A549 (cell line): ENCODE results near the gene LOX. TPM values are rescaled to one million over a fixed set of nuclear protein-coding genes. Genes with fewer than 3 reads are reported as not detected.

Experiments used
- ATAC-seq, 2 experiments: fragments of 200-7000 bp in 1 of 2; fragments of >200 bp in 1 of 2; cut with Nextera tagmentation in 1 of 2; cut with Tn5 transposase in 1 of 2; 3 replicates each; pipeline versions ENCODE4 v1.8.0 to v1.9.1; 2018 to 2020; ENCODE audit warnings: mild to moderate bottlenecking in 1 of 2, moderate library complexity in 1 of 2
- CTCF ChIA-PET: fragments of 300-600 bp; sonication (Branson Sonifier 250); formaldehyde crosslinking; extraction: SDS; loops from one replicate; lab custom pipeline; 2021; ENCODE audit warnings: antibody characterized with exemption, inconsistent platforms; lab: Yijun Ruan, JAX
- POLR2A ChIA-PET: fragments of 350-600 bp; formaldehyde crosslinking; extraction: SDS; loops from one replicate; lab custom pipeline; 2021; ENCODE audit warnings: antibody characterized with exemption, inconsistent platforms; lab: Yijun Ruan, JAX
- DNase-seq, 2 experiments: peaks; one replicate each; pipeline versions ENCODE4 v3.0.0 to v3.0.0-alpha.2; 2011 to 2016; ENCODE audit warnings: low read depth in 1 of 2, low spot score in 1 of 2
- FAIRE-seq: peaks from 2 replicates; lab custom pipeline; 2011; peaks lifted over from hg19 to GRCh38; lab: Jason Lieb, UNC
- H3K27ac ChIP-seq, 2 experiments: fragments of >200 bp; sonication (Bioruptor Twin); formaldehyde crosslinking; 3 replicates each; pipeline ENCODE4 v1.5.1; 2016 to 2017
- H3K4me1 ChIP-seq: fragments of >200 bp; sonication (Bioruptor Twin); formaldehyde crosslinking; 3 replicates; pipeline ENCODE4 v1.6.1; 2016
- H3K4me2 ChIP-seq: fragments of >200 bp; sonication (Bioruptor Twin); formaldehyde crosslinking; 3 replicates; pipeline ENCODE4 v1.6.1; 2016
- H3K4me3 ChIP-seq: fragments of >200 bp; sonication (Bioruptor Twin); formaldehyde crosslinking; 3 replicates; pipeline ENCODE4 v1.5.1; 2016
- H3K9me3 ChIP-seq: fragments of >200 bp; sonication (Bioruptor Twin); formaldehyde crosslinking; 3 replicates; pipeline ENCODE4 v1.6.1; 2016
- FOSL2 ChIP-seq, 2 experiments: fragments of 450-650 bp in 1 of 2; fragments of >200 bp in 1 of 2; sonication (Bioruptor Twin) in 1 of 2; formaldehyde crosslinking; IDR thresholded peaks; 2 replicates each; pipeline versions ENCODE4 v1.5.0 to v1.6.1; 2016 to 2020; ENCODE audit warnings: mild to moderate bottlenecking in 1 of 2, moderate library complexity in 1 of 2
- FOXS1 ChIP-seq: fragments of 250-450 bp; sonication (Bioruptor Pico); IDR thresholded peaks from 2 replicates; pipeline ENCODE4 v1.5.0; 2020; ENCODE audit warnings: mild to moderate bottlenecking, moderate library complexity
- HOXB5 ChIP-seq: fragments of 250-450 bp; sonication (Bioruptor Pico); IDR thresholded peaks from 2 replicates; pipeline ENCODE4 v1.5.0; 2020; ENCODE audit warnings: mild to moderate bottlenecking, moderate library complexity
- NR3C1 ChIP-seq: fragments of >200 bp; sonication (Bioruptor Twin); formaldehyde crosslinking; IDR thresholded peaks from 3 replicates; pipeline ENCODE4 v1.6.1; 2017
- POLR2A ChIP-seq: IDR thresholded peaks from 2 replicates; pipeline ENCODE4 v1.6.1; 2012; ENCODE audit warnings: mild to moderate bottlenecking, low read length
- RAD21 ChIP-seq, 2 experiments: fragments of >200 bp in 1 of 2; sonication (Bioruptor Twin) in 1 of 2; formaldehyde crosslinking in 1 of 2; IDR thresholded peaks in 1 of 2; conservative IDR thresholded peaks in 1 of 2; 2 replicates in 1 of 2; 3 replicates in 1 of 2; pipeline ENCODE4 v1.6.1; 2012 to 2018; ENCODE audit warnings: inconsistent platforms in 1 of 2
- RNF2 ChIP-seq: fragments of 200-600 bp; sonication (generic); IDR thresholded peaks from 2 replicates; pipeline ENCODE4 v1.6.1; 2016; ENCODE audit warnings: low read depth, mild to moderate bottlenecking, antibody characterized with exemption, moderate library complexity, borderline replicate concordance
- SMC3 ChIP-seq: fragments of >200 bp; sonication (Bioruptor Twin); formaldehyde crosslinking; IDR thresholded peaks from 3 replicates; pipeline ENCODE4 v1.6.1; 2018; ENCODE audit warnings: inconsistent platforms
- ZFP36 ChIP-seq: fragments of 450-650 bp; IDR thresholded peaks from 2 replicates; pipeline ENCODE4 v1.6.1; 2014; ENCODE audit warnings: borderline replicate concordance; ENCODE audit not compliant: partially characterized antibody
- WGBS: methylation state at CpG from one replicate; pipeline ENCODE4 v1.1.6; 2017; ENCODE audit errors: missing lambda C conversion rate; 5-methylcytosine and 5-hydroxymethylcytosine counted together
- polyA plus RNA-seq, 4 experiments: library from polyadenylated mRNA; depleted of rRNA in 3 of 4; stranded (reverse); fragments of >200 nt; fragmentation: RNase III in 1 of 4; extraction: RNeasy Plus Mini Kit Qiagen cat#74134 plus additional on column Dnase treatment in 1 of 4; gene quantifications; 2 replicates in 3 of 4; 3 replicates in 1 of 4; pipeline ENCODE4 v1.2.3, GENCODE V29; 2011 to 2017
- TF ChIP-seq, protein P1 (sequence below): fragments of >200 bp; sonication (Bioruptor Twin); formaldehyde crosslinking; IDR thresholded peaks from 3 replicates; pipeline ENCODE4 v1.5.1; 2016
- TF ChIP-seq, protein P2 (sequence below): IDR thresholded peaks from 2 replicates; pipeline ENCODE4 v1.6.1; 2012

The LOX gene
- polyA plus RNA-seq, 2 of the 4 experiments (the other 2 are of a cell fraction) = 0.34 to 0.36 TPM

DNA sequence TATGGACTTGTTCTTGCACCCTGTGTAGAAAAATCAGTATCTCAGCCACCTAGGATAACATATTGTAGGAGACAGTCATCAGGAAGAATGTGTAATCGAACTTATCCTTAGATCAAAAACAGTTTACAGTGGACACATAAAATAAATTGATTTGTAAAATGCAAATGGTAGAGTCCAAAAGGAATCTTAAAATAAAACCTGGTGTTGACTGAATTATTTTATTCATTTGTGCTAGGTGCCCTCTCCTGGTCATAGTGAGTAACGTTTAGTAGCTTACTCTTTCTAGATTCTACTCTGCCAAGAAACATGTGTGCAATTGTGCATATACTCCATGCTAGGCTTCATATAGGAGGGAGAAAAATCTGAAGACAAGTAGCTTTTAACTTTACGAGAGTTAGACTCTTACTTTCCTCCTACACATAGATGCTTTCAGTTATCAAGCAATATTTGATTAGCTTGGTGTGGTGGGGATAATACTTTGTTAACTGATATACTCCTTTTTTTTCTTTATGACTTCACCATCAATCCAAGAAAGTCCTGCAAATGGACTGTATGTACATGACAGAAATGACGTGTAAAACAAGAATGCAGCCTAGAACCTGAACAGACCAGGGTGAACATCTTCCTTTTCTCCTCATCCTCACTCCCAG, 23.7 kb upstream of the LOX start:
- POLR2A ChIA-PET = interaction anchor here (1.2 kb wide), 1 partner anchor 133 kb away, joined by 5 read pairs; no protein-coding TSS in a partner anchor
- no peak overlapping the region for H3K4me2 ChIP-seq
- no peak for TF ChIP-seq FOXS1 (CRISPR knock-in tag)
- TF ChIP-seq, protein P1, sequence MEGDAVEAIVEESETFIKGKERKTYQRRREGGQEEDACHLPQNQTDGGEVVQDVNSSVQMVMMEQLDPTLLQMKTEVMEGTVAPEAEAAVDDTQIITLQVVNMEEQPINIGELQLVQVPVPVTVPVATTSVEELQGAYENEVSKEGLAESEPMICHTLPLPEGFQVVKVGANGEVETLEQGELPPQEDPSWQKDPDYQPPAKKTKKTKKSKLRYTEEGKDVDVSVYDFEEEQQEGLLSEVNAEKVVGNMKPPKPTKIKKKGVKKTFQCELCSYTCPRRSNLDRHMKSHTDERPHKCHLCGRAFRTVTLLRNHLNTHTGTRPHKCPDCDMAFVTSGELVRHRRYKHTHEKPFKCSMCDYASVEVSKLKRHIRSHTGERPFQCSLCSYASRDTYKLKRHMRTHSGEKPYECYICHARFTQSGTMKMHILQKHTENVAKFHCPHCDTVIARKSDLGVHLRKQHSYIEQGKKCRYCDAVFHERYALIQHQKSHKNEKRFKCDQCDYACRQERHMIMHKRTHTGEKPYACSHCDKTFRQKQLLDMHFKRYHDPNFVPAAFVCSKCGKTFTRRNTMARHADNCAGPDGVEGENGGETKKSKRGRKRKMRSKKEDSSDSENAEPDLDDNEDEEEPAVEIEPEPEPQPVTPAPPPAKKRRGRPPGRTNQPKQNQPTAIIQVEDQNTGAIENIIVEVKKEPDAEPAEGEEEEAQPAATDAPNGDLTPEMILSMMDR = peak; percentile 68
- no peak for TF ChIP-seq NR3C1
- TF ChIP-seq ZFP36 = no peak
- TF ChIP-seq RNF2 = no peak
- TF ChIP-seq POLR2A = no peak
- TF ChIP-seq SMC3 = peak; percentile 66
- TF ChIP-seq HOXB5 (CRISPR knock-in tag) = no peak
- peak; percentile 69 to 70 for TF ChIP-seq RAD21 (conservative IDR thresholded peaks at IDR 0.05 in 1 of 2, IDR thresholded peaks at IDR 0.05 in 1 of 2)
- TF ChIP-seq, all 56 proteins: peak for 3
- Histone ChIP-seq H3K9me3 (no peaks in the 10 kb centered on the region), H3K27ac (peak overlapping the region in 1 of 2 experiments; percentile 35; a peak in 3 of 6 replicates), H3K4me1 (peaks cover 10% of the 10 kb centered on the region), H3K4me3 (no peak overlapping the region)
- WGBS = 4% methylated on average over 4 of the region's 4 CpGs
- peak; percentile 81 to 87; a peak in 5 of 6 replicates for ATAC-seq
- DNase-seq = peak in 1 of 2 experiments; percentile 44
- CTCF ChIA-PET = interaction anchor here (0.6 to 5.1 kb wide), 18 partner anchors 8 to 142 kb away, joined by 3 to 24 read pairs (median 4); partner anchors contain the start of genes LOX and ZNF474
- no peak for FAIRE-seq

DNA sequence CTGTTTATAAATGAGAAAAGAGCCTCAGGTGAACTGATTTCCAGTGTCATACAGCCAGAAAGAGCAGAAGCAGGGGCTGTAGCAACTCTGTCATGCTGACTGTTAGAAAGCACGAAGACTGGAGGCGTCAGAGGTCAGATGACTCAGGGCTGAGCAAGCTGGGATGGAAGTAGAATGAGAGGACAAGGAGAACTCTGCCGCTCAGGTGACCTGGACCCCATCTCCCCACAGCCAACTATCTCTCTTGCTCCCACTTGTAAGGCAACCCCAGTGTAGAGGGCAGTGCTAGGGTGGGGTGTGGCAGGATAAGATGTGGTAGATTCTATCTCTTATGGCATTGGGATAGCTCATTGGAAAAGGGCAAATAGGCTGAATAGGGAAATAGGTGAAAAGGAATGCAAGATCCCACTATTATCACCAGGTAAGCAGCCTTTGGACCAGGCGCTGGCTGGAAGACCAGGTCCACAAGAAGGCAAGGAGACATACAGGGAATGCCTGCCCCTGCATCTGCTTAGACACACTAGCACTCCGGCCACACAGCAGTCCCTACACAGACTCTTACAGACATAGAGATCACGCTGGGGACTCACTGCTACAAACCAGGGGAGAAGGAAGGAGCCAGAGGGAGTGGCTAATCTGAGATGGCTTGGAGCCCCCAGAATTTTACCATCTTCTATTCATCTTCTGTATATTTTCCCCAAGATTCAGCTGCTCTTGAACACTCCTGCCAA, 21.2 kb upstream of the LOX start:
- ChIA-PET CTCF (interaction anchor here (0.6 to 1.4 kb wide), 4 partner anchors 13 to 130 kb away, joined by 3 to 4 read pairs (median 4); no protein-coding TSS in a partner anchor), POLR2A (no interaction called here)
- DNase-seq = peak in 1 of 2 experiments; percentile 47
- ATAC-seq = peak; percentile 89 to 92
- WGBS = 52% methylated on average over 6 of the region's 6 CpGs
- FAIRE-seq = no peak
- H3K4me2 ChIP-seq = peak overlapping the region; percentile 30
- no peak overlapping the region for H3K4me3 ChIP-seq
- H3K9me3 ChIP-seq = no peaks in the 10 kb centered on the region
- H3K4me1 ChIP-seq = peaks cover 10% of the 10 kb centered on the region
- no peak for TF ChIP-seq FOSL2 (IDR thresholded peaks at IDR 0.05)
- TF ChIP-seq FOSL2 (CRISPR knock-in tag; IDR thresholded peaks at IDR 0.05) = 0 out of 2 replicates have a peak, but pooled peaks have one; percentile 10
- TF ChIP-seq, protein P2, sequence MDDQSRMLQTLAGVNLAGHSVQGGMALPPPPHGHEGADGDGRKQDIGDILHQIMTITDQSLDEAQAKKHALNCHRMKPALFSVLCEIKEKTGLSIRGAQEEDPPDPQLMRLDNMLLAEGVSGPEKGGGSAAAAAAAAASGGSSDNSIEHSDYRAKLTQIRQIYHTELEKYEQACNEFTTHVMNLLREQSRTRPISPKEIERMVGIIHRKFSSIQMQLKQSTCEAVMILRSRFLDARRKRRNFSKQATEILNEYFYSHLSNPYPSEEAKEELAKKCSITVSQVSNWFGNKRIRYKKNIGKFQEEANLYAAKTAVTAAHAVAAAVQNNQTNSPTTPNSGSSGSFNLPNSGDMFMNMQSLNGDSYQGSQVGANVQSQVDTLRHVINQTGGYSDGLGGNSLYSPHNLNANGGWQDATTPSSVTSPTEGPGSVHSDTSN = no peak
- H3K27ac ChIP-seq = peak overlapping the region; percentile 11 to 48; a peak in 4 of 6 replicates

DNA sequence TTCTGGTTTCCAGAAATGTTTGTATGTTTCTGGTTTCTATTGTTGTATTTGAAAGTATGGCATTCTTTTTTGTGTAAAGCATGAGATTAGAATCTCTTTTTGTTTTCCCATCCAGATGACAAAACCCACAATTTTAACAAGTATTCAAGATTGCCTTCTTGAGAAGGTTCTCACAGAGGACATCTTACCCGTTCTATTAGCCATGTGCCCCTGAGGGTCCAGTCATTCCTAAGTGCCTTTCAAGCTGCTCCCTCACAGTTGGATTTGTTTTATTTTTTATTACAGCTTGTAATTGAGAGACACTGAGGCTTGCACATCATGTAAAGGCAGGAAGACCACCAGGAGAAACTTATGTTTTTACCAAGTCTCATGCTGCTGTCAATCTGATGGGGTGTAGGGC, 19.3 kb upstream of the LOX start:
- no peaks in the 10 kb centered on the region for H3K9me3 ChIP-seq
- no peak for ATAC-seq
- no peak overlapping the region for H3K27ac ChIP-seq
- CTCF ChIA-PET = interaction anchor here (0.6 to 8.3 kb wide), 3 partner anchors 21 to 1488 kb away, joined by 3 to 36 read pairs (median 8); partner anchors contain the start of gene LOX
- POLR2A ChIA-PET = no interaction called here
- H3K4me2 ChIP-seq = no peak overlapping the region
- H3K4me1 ChIP-seq = peaks cover 10% of the 10 kb centered on the region
- H3K4me3 ChIP-seq = no peak overlapping the region
- no peak for FAIRE-seq
- no peak for DNase-seq
- WGBS = 85% methylated on average over 1 of the region's 1 CpG
- TF ChIP-seq, protein P2 = no peak
